NOMO-1 treated with dmso at 0.1 percent for 144 hours (cell line): ENCODE results near the gene CHRNA4.
"Not testable (repeated sequence)": the region's sequence is repeated elsewhere in the genome, so short reads cannot be mapped to it uniquely, and the experiment has no call there.

Experiments
- DNase-seq: peaks from one replicate; lab custom pipeline; 2025; ENCODE audit not compliant: unreplicated experiment; lab: John Stamatoyannopoulos, UW

Gene CHRNA4

GRCh38 chr20:63397946-63398450 lies 36.8 kb upstream of the CHRNA4 start:
- DNase-seq, result no peak

- DNase-seq, result no peak
These were observed 36.1 kb upstream of the CHRNA4 start for GRCh38 chr20:63397155-63397843.

- DNase-seq, result no peak
These were observed 35.2 kb upstream of the CHRNA4 start for GRCh38 chr20:63396300-63396699.

- DNase-seq, result no peak
These were observed 34.6 kb upstream of the CHRNA4 start for GRCh38 chr20:63395723-63396122.

- DNase-seq, result no peak
These were observed 33.8 kb upstream of the CHRNA4 start for GRCh38 chr20:63394920-63395455.

GRCh38 chr20:63394069-63394919 lies 33.1 kb upstream of the CHRNA4 start:
- DNase-seq, result no peak

- DNase-seq, result no peak
These were observed 32.4 kb upstream of the CHRNA4 start for GRCh38 chr20:63393566-63393965.

- no peak for DNase-seq
These were observed 31.6 kb upstream of the CHRNA4 start for GRCh38 chr20:63392465-63393365.

- DNase-seq, result no peak
These were observed 26.8 kb upstream of the CHRNA4 start for GRCh38 chr20:63387917-63388316.

- no peak for DNase-seq
These were observed 26.2 kb upstream of the CHRNA4 start for GRCh38 chr20:63387393-63387792.

- no peak for DNase-seq
These were observed 25.3 kb upstream of the CHRNA4 start for GRCh38 chr20:63386491-63386890.

- DNase-seq, result no peak
These were observed 24.7 kb upstream of the CHRNA4 start for GRCh38 chr20:63385819-63386218.

- DNase-seq, result no peak
These were observed 23.2 kb upstream of the CHRNA4 start for GRCh38 chr20:63384336-63384735.

GRCh38 chr20:63383556-63383955 lies 22.4 kb upstream of the CHRNA4 start:
- no peak for DNase-seq

- DNase-seq, result no peak
These were observed 21.6 kb upstream of the CHRNA4 start for GRCh38 chr20:63382551-63383300.

GRCh38 chr20:63381781-63382431 lies 20.8 kb upstream of the CHRNA4 start:
- DNase-seq, result no peak

GRCh38 chr20:63380346-63380870 lies 19.3 kb upstream of the CHRNA4 start:
- no peak for DNase-seq

- DNase-seq, result not testable (repeated sequence)
These were observed 18.7 kb upstream of the CHRNA4 start for GRCh38 chr20:63379872-63380271.

GRCh38 chr20:63379296-63379695 lies 18.1 kb upstream of the CHRNA4 start:
- no peak for DNase-seq
